HepG2 (cell line): ENCODE measurements around the gene CCNL1. TPM values are rescaled to one million over a fixed set of nuclear protein-coding genes. Genes with fewer than 3 reads are reported as not detected.

ENCODE experiments used
- ATAC-seq: fragments of 200-7000 bp; cut with Tn5 transposase; 3 replicates; pipeline ENCODE4 v1.9.1; 2020; ENCODE audit warnings: mild to moderate bottlenecking, moderate library complexity
- BruUV-seq: library from RNA; stranded (reverse); fragments of 400-500 nt; replicated peaks from 2 replicates; lab custom pipeline; 2021; lab: Mats Ljungman, UMichigan
- CTCF ChIA-PET: fragments of 300-600 bp; formaldehyde crosslinking; extraction: SDS; loops from one replicate; lab custom pipeline; 2021; ENCODE audit warnings: low total read pairs, inconsistent platforms, low intra/inter-chr PET ratio; lab: Yijun Ruan, JAX
- POLR2A ChIA-PET: fragments of 350-600 bp; sonication (Branson Sonifier 250); formaldehyde crosslinking; loops from one replicate; lab custom pipeline; 2020; ENCODE audit warnings: antibody characterized with exemption, inconsistent platforms; lab: Yijun Ruan, JAX
- DNase-seq: peaks from one replicate; pipeline ENCODE4 v3.0.0-alpha.2; 2015; ENCODE audit warnings: low spot score
- FAIRE-seq: peaks from 3 replicates; lab custom pipeline; 2011; peaks lifted over from hg19 to GRCh38; lab: Jason Lieb, UNC
- H2AFZ ChIP-seq: one replicate; pipeline ENCODE4 v1.6.1; 2011; ENCODE audit warnings: low read length, inconsistent platforms
- H3K27ac ChIP-seq: fragments of 300-600 bp; 3 replicates; pipeline ENCODE4 v1.8.0; 2011; ENCODE audit warnings: mixed run types, mild to moderate bottlenecking, mixed read lengths, low read length, inconsistent platforms; ENCODE audit not compliant: insufficient read depth; ENCODE audit errors: extremely low read length
- H3K27me3 ChIP-seq, 2 experiments: fragments of 200-600 bp in 1 of 2; 2 replicates in 1 of 2; 3 replicates in 1 of 2; pipeline versions ENCODE4 v1.6.0 to v1.8.0; 2011; ENCODE audit warnings: low read length in 2 of 2, mild to moderate bottlenecking in 2 of 2, moderate library complexity in 2 of 2, inconsistent platforms in 1 of 2; ENCODE audit not compliant: insufficient read depth in 2 of 2, control insufficient read depth in 1 of 2
- H3K36me3 ChIP-seq, 2 experiments: fragments of 200-600 bp in 1 of 2; replicated peaks in 1 of 2; 2 replicates in 1 of 2; 3 replicates in 1 of 2; pipeline versions ENCODE4 v1.5.1 to v1.8.0; 2011; ENCODE audit warnings: low read length in 2 of 2, inconsistent platforms in 1 of 2; ENCODE audit not compliant: insufficient read depth in 2 of 2, control insufficient read depth in 1 of 2
- H3K4me1 ChIP-seq: 2 replicates; pipeline ENCODE4 v1.5.1; 2012; ENCODE audit warnings: low read length, inconsistent platforms; ENCODE audit not compliant: insufficient read depth
- H3K4me2 ChIP-seq: 2 replicates; pipeline ENCODE4 v1.6.0; 2011; ENCODE audit warnings: low read depth, low read length, inconsistent platforms
- H3K4me3 ChIP-seq, 3 experiments: fragments of 200-600 bp in 1 of 3; sonication (generic), shearing (Covaris generic) in 1 of 3; replicated peaks in 1 of 3; 2 replicates each; pipeline ENCODE4 v1.5.1; 2011 to 2016; ENCODE audit warnings: low read length in 3 of 3, inconsistent platforms in 2 of 3, low read depth in 2 of 3, mild to moderate bottlenecking in 2 of 3, control low read depth in 1 of 3, mixed read lengths in 1 of 3; ENCODE audit not compliant: insufficient read depth in 1 of 3
- H3K79me2 ChIP-seq: one replicate; pipeline ENCODE4 v1.6.1; 2011; ENCODE audit warnings: low read length, inconsistent platforms; ENCODE audit not compliant: insufficient read depth
- H3K9ac ChIP-seq: 2 replicates; pipeline ENCODE4 v1.6.0; 2011; ENCODE audit warnings: mild to moderate bottlenecking, low read depth, low read length, inconsistent platforms; ENCODE audit not compliant: insufficient read depth
- H3K9me3 ChIP-seq: 2 replicates; pipeline ENCODE4 v1.5.1; 2012; ENCODE audit warnings: mild to moderate bottlenecking, low read length
- H4K20me1 ChIP-seq: 2 replicates; pipeline ENCODE4 v1.6.0; 2011; ENCODE audit warnings: inconsistent platforms, mild to moderate bottlenecking, low read length, moderate library complexity; ENCODE audit not compliant: insufficient read depth
- CBX1 ChIP-seq: IDR thresholded peaks from one replicate; pipeline ENCODE4 v1.6.1; 2016; ENCODE audit warnings: antibody characterized with exemption, low read depth
- HNF4A ChIP-seq: sonication (generic); formaldehyde crosslinking; IDR thresholded peaks from 2 replicates; pipeline ENCODE4 v1.4.0; 2020; ENCODE audit warnings: missing genetic modification reagents
- MAZ ChIP-seq, 2 experiments: sonication (generic) in 1 of 2; formaldehyde crosslinking in 1 of 2; IDR thresholded peaks; 2 replicates each; pipeline versions ENCODE4 v1.5.0 to v1.6.1; 2012 to 2020; ENCODE audit warnings: low read depth in 2 of 2, mild to moderate bottlenecking in 2 of 2, borderline replicate concordance in 1 of 2, improper control_type of control experiment in 1 of 2, low read length in 1 of 2, missing genetic modification reagents in 1 of 2, moderate library complexity in 1 of 2
- PLRG1 ChIP-seq: fragments of 450-650 bp; conservative IDR thresholded peaks from 2 replicates; pipeline ENCODE4 v1.6.1; 2016
- RARG ChIP-seq: sonication (generic); formaldehyde crosslinking; IDR thresholded peaks from 2 replicates; pipeline ENCODE4 v1.4.0; 2020; ENCODE audit warnings: low read depth, mild to moderate bottlenecking, missing genetic modification reagents
- ZNF263 ChIP-seq: sonication (generic); formaldehyde crosslinking; IDR thresholded peaks from 2 replicates; pipeline ENCODE4 v1.4.0; 2020; ENCODE audit warnings: missing genetic modification reagents
- ZNF691 ChIP-seq: sonication (generic); formaldehyde crosslinking; IDR thresholded peaks from 2 replicates; pipeline ENCODE4 v1.4.0; 2020; ENCODE audit warnings: missing genetic modification reagents, low read depth, mild to moderate bottlenecking, borderline replicate concordance
- ZNF775 ChIP-seq: sonication (generic); formaldehyde crosslinking; IDR thresholded peaks from 2 replicates; pipeline ENCODE4 v1.4.0; 2020; ENCODE audit warnings: missing genetic modification reagents, mild to moderate bottlenecking, moderate library complexity, borderline replicate concordance
- WGBS: methylation state at CpG from one replicate; pipeline ENCODE4 v1.1.6; 2017; ENCODE audit warnings: low lambda C conversion rate; 5-methylcytosine and 5-hydroxymethylcytosine counted together
- in situ Hi-C: cut with HindIII; loops from 2 replicates; pipeline ENCODE4 v1.10.0; 2017; ENCODE audit warnings: low pct_unique_long_range_greater_than_20kb; ENCODE audit not compliant: extremely low pct_ligation_motif_present
- intact Hi-C: fragments of 100-400 bp; cut with micrococcal nuclease; formaldehyde crosslinking; loops from one replicate; pipeline ENCODE4 v1.10.0; 2022; ENCODE audit not compliant: unreplicated experiment
- polyA plus RNA-seq, 8 experiments: library from polyadenylated mRNA; depleted of rRNA in 3 of 8; stranded (reverse) in 7 of 8; unstranded in 1 of 8; fragments of >200 nt; fragmentation: Illumina TruSeq in 4 of 8; extraction: Trizol in 4 of 8; gene quantifications; 2 replicates each; pipeline versions ENCODE4 v1.2.1 to v1.2.3, GENCODE V29; 2011 to 2016; ENCODE audit warnings: low read depth in 4 of 8, missing spikeins in 1 of 8, mixed read lengths in 1 of 8; ENCODE audit not compliant: insufficient read depth in 1 of 8
- total RNA-seq, 5 experiments: library from RNA; depleted of rRNA; stranded (reverse); fragments of >200 nt; fragmentation: Illumina TruSeq; extraction: Trizol; gene quantifications; 2 replicates each; pipeline ENCODE4 v1.2.3, GENCODE V29; 2016; ENCODE audit warnings: low read depth in 1 of 5
- TF ChIP-seq, protein P1 (sequence below): sonication (generic); formaldehyde crosslinking; IDR thresholded peaks from 2 replicates; pipeline ENCODE4 v1.9.0; 2021; ENCODE audit warnings: missing genetic modification reagents, borderline replicate concordance

Gene CCNL1
- total and polyA plus RNA-seq, 2 of the 13 experiments (the other 11 are each of a cell fraction or from before 2014, with no cell fraction given): 151 to 303 TPM

- Histone ChIP-seq H3K9me3 (no peaks in the 10 kb centered on the region), H3K27me3 (no peaks in the 10 kb centered on the region), H3K36me3 (no peaks in the 10 kb centered on the region), H3K27ac (peak overlapping the region; percentile 89), H2AFZ (no peak overlapping the region), H4K20me1 (no peaks in the 10 kb centered on the region), H3K4me2 (0 out of 2 replicates have a peak overlapping the region, but pooled peaks have one; percentile 74), H3K4me3 (no peak overlapping the region)
- intact Hi-C loops: loop anchor here (10.0 kb wide), 3 partner anchors 149 to 749 kb away; no protein-coding TSS in a partner anchor
- ATAC-seq: no peak
- no peak for DNase-seq
- CTCF ChIA-PET: no interaction called here
- TF ChIP-seq ZNF691 (CRISPR knock-in tag) (0 out of 2 replicates have a peak, but pooled peaks have one; percentile 69), ZNF775 (CRISPR knock-in tag) (no peak), CBX1 (no peak), MAZ (IDR thresholded peaks at IDR 0.05; ENCODE audit: borderline replicate concordance, low read depth, low read length) (no peak), MAZ (CRISPR knock-in tag; IDR thresholded peaks at IDR 0.05; ENCODE audit: low read depth) (0 out of 2 replicates have a peak, but pooled peaks have one; percentile 21), HNF4A (CRISPR knock-in tag) (peak; percentile 6; the same call in 1 of the 2 replicates), ZNF263 (CRISPR knock-in tag) (peak; percentile 69; the same call in 1 of the 2 replicates), RARG (CRISPR knock-in tag) (no peak), PLRG1 (no peak)
- TF ChIP-seq, protein P1, sequence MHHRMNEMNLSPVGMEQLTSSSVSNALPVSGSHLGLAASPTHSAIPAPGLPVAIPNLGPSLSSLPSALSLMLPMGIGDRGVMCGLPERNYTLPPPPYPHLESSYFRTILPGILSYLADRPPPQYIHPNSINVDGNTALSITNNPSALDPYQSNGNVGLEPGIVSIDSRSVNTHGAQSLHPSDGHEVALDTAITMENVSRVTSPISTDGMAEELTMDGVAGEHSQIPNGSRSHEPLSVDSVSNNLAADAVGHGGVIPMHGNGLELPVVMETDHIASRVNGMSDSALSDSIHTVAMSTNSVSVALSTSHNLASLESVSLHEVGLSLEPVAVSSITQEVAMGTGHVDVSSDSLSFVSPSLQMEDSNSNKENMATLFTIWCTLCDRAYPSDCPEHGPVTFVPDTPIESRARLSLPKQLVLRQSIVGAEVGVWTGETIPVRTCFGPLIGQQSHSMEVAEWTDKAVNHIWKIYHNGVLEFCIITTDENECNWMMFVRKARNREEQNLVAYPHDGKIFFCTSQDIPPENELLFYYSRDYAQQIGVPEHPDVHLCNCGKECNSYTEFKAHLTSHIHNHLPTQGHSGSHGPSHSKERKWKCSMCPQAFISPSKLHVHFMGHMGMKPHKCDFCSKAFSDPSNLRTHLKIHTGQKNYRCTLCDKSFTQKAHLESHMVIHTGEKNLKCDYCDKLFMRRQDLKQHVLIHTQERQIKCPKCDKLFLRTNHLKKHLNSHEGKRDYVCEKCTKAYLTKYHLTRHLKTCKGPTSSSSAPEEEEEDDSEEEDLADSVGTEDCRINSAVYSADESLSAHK (CRISPR knock-in tag): no peak
- TF ChIP-seq, all 625 proteins: peak for 4
- POLR2A ChIA-PET: interaction anchor here (1.1 to 5.2 kb wide), 5 partner anchors 11 to 44 kb away, joined by 5 to 100 read pairs (median 7); partner anchors contain the start of gene CCNL1
- in situ Hi-C loops: loop anchor here (10.0 kb wide), 3 partner anchors 459 to 979 kb away; partner anchors contain the start of gene TIPARP
- 68% methylated on average over 4 of the region's 4 CpGs for WGBS
- H3K79me2 ChIP-seq: no peaks in the 10 kb centered on the region
- no peak for FAIRE-seq
- H3K4me1 ChIP-seq: peaks cover 83% of the 10 kb centered on the region
- peak overlapping the region; percentile 23; the same call in 1 of the 2 replicates for H3K9ac ChIP-seq
- no TSS peak for BruUV-seq
Measured at GRCh38 chr3:157133434-157134320, 26.3 kb downstream of the CCNL1 start.
